Hepatocyte (in vitro differentiated cells): ENCODE results near the gene RANBP10.

ENCODE experiments used
- EZH2phosphoT487 ChIP-seq: fragments of 200-600 bp; sonication (generic); IDR thresholded peaks from one replicate; pipeline ENCODE4 v1.6.1; 2018; ENCODE audit warnings: antibody characterized with exemption, mild to moderate bottlenecking, low read depth, moderate library complexity; ENCODE audit not compliant: unreplicated experiment, severe bottlenecking
- TF ChIP-seq, protein P1 (sequence below): fragments of 200-600 bp; sonication (generic); IDR thresholded peaks from 2 replicates; pipeline ENCODE4 v1.5.1; 2016; ENCODE audit warnings: antibody characterized with exemption, mild to moderate bottlenecking; ENCODE audit not compliant: poor library complexity

DNA sequence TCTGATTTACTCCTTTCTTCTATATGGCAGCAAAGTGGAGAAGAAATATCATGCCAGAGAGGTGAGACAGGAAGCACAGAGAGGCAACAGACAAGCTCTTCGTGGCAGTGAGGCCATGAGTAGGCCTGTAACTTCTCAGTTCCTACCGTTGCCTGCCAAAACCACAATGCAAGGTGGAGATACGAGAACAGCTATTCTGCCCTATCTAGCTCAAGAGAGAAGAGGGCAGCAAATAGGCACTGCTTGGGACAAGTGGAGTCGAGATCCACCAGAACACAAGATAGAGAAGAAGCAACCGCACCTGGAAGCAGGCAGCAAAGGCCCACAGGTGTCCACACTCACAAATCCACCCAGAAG, 24.8 kb downstream of the RANBP10 start:
- TF ChIP-seq, protein P1, sequence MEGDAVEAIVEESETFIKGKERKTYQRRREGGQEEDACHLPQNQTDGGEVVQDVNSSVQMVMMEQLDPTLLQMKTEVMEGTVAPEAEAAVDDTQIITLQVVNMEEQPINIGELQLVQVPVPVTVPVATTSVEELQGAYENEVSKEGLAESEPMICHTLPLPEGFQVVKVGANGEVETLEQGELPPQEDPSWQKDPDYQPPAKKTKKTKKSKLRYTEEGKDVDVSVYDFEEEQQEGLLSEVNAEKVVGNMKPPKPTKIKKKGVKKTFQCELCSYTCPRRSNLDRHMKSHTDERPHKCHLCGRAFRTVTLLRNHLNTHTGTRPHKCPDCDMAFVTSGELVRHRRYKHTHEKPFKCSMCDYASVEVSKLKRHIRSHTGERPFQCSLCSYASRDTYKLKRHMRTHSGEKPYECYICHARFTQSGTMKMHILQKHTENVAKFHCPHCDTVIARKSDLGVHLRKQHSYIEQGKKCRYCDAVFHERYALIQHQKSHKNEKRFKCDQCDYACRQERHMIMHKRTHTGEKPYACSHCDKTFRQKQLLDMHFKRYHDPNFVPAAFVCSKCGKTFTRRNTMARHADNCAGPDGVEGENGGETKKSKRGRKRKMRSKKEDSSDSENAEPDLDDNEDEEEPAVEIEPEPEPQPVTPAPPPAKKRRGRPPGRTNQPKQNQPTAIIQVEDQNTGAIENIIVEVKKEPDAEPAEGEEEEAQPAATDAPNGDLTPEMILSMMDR: no peak
- TF ChIP-seq EZH2phosphoT487: no peak
